ENCODE data around the gene AKR1C2.

AKR1C2 gene

GRCh38 chr10:4983615-4984216 is 19.9 kb downstream of the AKR1C2 start:
- Histone ChIP-seq H4K20me1 (ENCODE audit: insufficient read depth, low read length, poor library complexity, severe bottlenecking) (no peaks in the 10 kb centered on the region), H3K9me2 (replicated peaks; ENCODE audit: low read depth, low read length) (no peaks in the 10 kb centered on the region), H3K4me2 (ENCODE audit: low read depth, low read length, poor library complexity, severe bottlenecking) (no peak overlapping the region), H3F3A (ENCODE audit: low read depth) (no peaks in the 10 kb centered on the region), H3K9ac (ENCODE audit: low read depth, low read length, poor library complexity, severe bottlenecking) (no peak overlapping the region), H3K4me3 (ENCODE audit: low read length, poor library complexity, severe bottlenecking) (no peak overlapping the region), H2AFZ (ENCODE audit: low read length) (no peak overlapping the region), H3K4me1 (ENCODE audit: insufficient read depth, low read length, poor library complexity, severe bottlenecking) (peaks cover 14% of the 10 kb centered on the region), H3K27me3 (ENCODE audit: insufficient read depth, low read length, poor library complexity, severe bottlenecking) (no peaks in the 10 kb centered on the region), H3K79me2 (ENCODE audit: insufficient read depth, low read length) (no peaks in the 10 kb centered on the region), H3K36me3 (ENCODE audit: insufficient read depth, low read length) (no peaks in the 10 kb centered on the region), H3K9me3 (ENCODE audit: insufficient read depth, low read depth, low read length) (no peaks in the 10 kb centered on the region)
- TF ChIP-seq, protein P1, sequence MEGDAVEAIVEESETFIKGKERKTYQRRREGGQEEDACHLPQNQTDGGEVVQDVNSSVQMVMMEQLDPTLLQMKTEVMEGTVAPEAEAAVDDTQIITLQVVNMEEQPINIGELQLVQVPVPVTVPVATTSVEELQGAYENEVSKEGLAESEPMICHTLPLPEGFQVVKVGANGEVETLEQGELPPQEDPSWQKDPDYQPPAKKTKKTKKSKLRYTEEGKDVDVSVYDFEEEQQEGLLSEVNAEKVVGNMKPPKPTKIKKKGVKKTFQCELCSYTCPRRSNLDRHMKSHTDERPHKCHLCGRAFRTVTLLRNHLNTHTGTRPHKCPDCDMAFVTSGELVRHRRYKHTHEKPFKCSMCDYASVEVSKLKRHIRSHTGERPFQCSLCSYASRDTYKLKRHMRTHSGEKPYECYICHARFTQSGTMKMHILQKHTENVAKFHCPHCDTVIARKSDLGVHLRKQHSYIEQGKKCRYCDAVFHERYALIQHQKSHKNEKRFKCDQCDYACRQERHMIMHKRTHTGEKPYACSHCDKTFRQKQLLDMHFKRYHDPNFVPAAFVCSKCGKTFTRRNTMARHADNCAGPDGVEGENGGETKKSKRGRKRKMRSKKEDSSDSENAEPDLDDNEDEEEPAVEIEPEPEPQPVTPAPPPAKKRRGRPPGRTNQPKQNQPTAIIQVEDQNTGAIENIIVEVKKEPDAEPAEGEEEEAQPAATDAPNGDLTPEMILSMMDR (conservative IDR thresholded peaks at IDR 0.05; ENCODE audit: low read length) = no peak
- TF ChIP-seq EZH2phosphoT487 (IDR thresholded peaks at IDR 0.05; ENCODE audit: borderline replicate concordance) = no peak

DNA sequence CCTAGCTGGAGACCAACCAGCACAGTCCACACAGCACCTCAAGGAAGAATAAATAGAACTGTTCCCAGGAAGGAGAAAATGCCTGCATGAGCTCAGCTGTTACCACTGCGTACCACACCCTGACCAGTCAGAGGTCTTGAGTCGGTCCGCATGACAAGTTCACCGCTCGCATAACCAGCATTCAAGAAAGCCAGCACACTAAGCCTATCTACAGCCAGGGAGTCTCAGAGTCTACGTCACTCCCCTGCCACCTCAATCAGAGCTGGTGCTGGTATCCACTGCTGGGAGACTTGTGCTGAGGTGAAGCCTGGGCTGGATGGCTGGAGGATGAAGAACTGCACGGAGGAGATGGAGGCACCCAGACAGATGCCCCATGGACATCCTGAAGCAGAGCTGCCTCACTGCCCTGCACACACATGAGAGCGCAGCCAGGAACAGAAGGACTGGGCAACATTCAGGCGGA is 20.9 kb downstream of the AKR1C2 start:
- H3K36me3 ChIP-seq (ENCODE audit: insufficient read depth, low read length) = no peaks in the 10 kb centered on the region
- H3K79me2 ChIP-seq (ENCODE audit: insufficient read depth, low read length) = no peaks in the 10 kb centered on the region
- no peak overlapping the region for H2AFZ ChIP-seq (ENCODE audit: low read length)
- no peaks in the 10 kb centered on the region for H3F3A ChIP-seq (ENCODE audit: low read depth)
- no peaks in the 10 kb centered on the region for H3K9me2 ChIP-seq (replicated peaks; ENCODE audit: low read depth, low read length)
- no peaks in the 10 kb centered on the region for H3K27me3 ChIP-seq (ENCODE audit: insufficient read depth, low read length, poor library complexity, severe bottlenecking)
- peak overlapping the region; percentile 58 for H3K4me2 ChIP-seq (ENCODE audit: low read depth, low read length, poor library complexity, severe bottlenecking)
- H3K9me3 ChIP-seq (ENCODE audit: insufficient read depth, low read depth, low read length) = no peaks in the 10 kb centered on the region
- TF ChIP-seq, protein P1 (conservative IDR thresholded peaks at IDR 0.05; ENCODE audit: low read length) = no peak
- no peak for TF ChIP-seq EZH2phosphoT487 (IDR thresholded peaks at IDR 0.05; ENCODE audit: borderline replicate concordance)
- no peak overlapping the region for H3K9ac ChIP-seq (ENCODE audit: low read depth, low read length, poor library complexity, severe bottlenecking)
- no peaks in the 10 kb centered on the region for H4K20me1 ChIP-seq (ENCODE audit: insufficient read depth, low read length, poor library complexity, severe bottlenecking)
- H3K4me1 ChIP-seq (ENCODE audit: insufficient read depth, low read length, poor library complexity, severe bottlenecking) = peaks cover 14% of the 10 kb centered on the region
- no peak overlapping the region for H3K4me3 ChIP-seq (ENCODE audit: low read length, poor library complexity, severe bottlenecking)

DNA sequence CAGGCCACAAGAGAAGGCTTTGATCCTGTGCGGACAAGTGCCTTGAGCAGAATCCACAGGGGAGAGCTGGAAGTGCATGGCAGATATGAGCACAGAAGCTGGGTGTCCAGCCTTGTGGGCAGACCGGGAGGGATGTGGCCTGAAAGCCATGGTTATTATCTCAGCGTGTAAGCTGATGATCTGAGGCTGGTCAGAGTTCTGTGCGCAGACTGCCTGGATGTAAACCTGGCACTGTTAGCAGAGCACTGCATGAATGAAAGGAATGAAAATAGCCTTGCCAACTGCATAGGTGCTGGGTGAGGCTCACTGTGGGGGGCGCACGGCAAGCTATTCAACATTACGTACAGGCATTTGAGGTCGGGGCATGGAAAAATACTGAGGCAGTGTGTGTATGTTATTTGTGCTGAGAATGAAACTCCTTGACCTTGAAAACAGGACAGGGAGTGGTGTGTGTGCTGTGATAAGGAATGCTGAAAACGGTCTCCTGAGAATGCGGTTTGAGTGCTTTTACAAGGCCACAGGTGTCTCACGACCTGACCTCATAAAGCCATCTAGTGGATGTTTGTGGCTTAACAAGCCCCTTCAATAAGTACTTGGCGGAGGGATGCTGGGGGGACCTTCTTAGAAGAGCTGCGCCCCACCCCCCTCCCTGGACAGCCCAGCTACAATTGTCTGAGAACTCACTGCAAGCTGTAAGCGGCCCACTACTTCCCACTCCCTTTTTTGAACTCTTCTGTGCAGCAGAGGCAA is 21.8 kb downstream of the AKR1C2 start:
- Histone ChIP-seq H3K9me3 (ENCODE audit: insufficient read depth, low read depth, low read length) (no peaks in the 10 kb centered on the region), H3K36me3 (ENCODE audit: insufficient read depth, low read length) (no peaks in the 10 kb centered on the region), H2AFZ (ENCODE audit: low read length) (0 out of 2 replicates have a peak overlapping the region, but pooled peaks have one; percentile 22), H3K27me3 (ENCODE audit: insufficient read depth, low read length, poor library complexity, severe bottlenecking) (no peaks in the 10 kb centered on the region), H3K4me3 (ENCODE audit: low read length, poor library complexity, severe bottlenecking) (peak overlapping the region; percentile 18), H4K20me1 (ENCODE audit: insufficient read depth, low read length, poor library complexity, severe bottlenecking) (no peaks in the 10 kb centered on the region), H3K9me2 (replicated peaks; ENCODE audit: low read depth, low read length) (no peaks in the 10 kb centered on the region), H3K4me1 (ENCODE audit: insufficient read depth, low read length, poor library complexity, severe bottlenecking) (peaks cover 14% of the 10 kb centered on the region), H3K9ac (ENCODE audit: low read depth, low read length, poor library complexity, severe bottlenecking) (peak overlapping the region; percentile 21), H3K79me2 (ENCODE audit: insufficient read depth, low read length) (no peaks in the 10 kb centered on the region), H3F3A (ENCODE audit: low read depth) (no peaks in the 10 kb centered on the region), H3K4me2 (ENCODE audit: low read depth, low read length, poor library complexity, severe bottlenecking) (peak overlapping the region; percentile 58)
- TF ChIP-seq EZH2phosphoT487 (IDR thresholded peaks at IDR 0.05; ENCODE audit: borderline replicate concordance) = no peak
- TF ChIP-seq, protein P1 (conservative IDR thresholded peaks at IDR 0.05; ENCODE audit: low read length) = peak; percentile 68
